Fibroblast of skin of abdomen (primary cell): ENCODE results near the gene EXOC8.
"Not testable (repeated sequence)": the region's sequence is repeated elsewhere in the genome, so short reads cannot be mapped to it uniquely, and the experiment has no call there.

Source experiments
- DNase-seq: peaks from one replicate; pipeline ENCODE4 v3.0.0-alpha.2; 2013

EXOC8 gene

DNA sequence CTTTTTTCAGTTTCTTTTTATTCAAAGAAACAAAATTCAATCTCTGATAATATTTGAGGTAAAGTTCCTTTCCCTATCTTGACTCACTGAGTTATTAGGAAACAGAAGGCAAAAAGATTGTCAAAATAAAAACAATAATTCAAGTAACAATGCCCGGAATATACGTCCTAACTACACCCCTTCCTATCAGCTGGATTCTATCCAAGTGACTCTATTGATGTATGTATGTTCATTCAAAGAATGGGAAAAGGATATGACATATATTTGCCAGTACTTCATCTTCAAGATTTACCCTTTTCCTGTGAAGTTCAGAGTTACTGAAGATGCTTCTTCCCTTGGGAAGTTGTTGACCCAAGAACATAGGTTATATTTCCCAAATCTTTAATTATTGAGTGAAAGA lies 14.2 kb upstream of the EXOC8 start:
- no peak for DNase-seq

DNA sequence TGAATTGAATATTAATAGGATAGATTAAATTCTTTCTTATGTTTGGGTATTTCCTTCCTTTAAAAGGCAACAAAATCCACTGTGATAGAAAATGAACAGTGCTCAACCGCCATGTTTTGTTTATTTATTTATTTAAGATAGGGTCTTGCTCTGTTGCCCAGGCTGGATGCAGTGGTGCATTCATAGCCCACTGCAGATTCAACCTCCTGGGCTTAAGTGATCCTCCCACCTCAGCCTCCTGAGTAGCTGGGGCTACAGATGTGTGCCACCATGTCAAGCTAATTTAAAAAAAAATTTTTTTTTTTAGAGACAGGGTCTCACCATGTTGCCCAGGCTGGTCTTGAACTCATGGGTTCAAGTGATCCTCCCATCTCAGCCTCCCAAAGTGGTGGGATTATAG lies 11.2 kb upstream of the EXOC8 start:
- not testable (repeated sequence) for DNase-seq

DNA sequence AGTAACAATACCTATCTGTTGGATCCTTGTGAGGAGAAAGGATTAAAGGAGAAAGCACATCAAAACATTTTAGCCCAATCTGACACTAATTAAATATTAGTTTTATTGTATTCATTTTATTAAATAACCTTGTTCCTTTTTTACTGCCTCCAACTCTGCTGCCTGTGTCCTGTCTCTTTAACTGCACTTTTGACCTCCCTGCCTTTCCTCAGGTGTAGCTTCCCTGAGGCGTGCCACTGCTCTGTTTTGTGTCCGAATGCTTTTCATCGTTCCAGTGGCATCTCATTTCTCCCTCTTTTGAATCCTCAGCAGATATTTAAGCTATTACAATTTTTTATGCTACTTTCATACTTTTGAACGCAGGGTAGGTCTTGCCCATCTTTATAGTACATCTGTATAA lies 10.8 kb upstream of the EXOC8 start:
- no peak for DNase-seq

DNA sequence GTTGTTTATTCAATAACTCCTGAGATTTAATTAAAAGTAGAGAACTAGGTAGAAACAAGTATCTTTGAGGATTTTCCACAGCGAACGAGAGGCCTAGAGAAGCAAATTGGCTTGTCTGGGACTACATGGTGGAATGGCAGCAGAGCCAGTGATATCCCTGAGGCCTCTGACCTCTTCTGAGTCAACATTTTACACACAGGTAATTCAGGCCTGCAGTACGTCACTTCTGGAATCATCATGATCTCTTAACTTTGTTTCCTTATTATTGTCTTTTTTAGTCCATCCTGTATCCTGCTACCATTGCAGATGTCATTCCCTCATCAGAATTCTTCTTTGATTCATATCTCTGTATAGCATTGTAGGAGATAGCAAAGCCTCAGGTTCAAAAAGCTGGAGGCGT lies 10.3 kb upstream of the EXOC8 start:
- no peak for DNase-seq

DNA sequence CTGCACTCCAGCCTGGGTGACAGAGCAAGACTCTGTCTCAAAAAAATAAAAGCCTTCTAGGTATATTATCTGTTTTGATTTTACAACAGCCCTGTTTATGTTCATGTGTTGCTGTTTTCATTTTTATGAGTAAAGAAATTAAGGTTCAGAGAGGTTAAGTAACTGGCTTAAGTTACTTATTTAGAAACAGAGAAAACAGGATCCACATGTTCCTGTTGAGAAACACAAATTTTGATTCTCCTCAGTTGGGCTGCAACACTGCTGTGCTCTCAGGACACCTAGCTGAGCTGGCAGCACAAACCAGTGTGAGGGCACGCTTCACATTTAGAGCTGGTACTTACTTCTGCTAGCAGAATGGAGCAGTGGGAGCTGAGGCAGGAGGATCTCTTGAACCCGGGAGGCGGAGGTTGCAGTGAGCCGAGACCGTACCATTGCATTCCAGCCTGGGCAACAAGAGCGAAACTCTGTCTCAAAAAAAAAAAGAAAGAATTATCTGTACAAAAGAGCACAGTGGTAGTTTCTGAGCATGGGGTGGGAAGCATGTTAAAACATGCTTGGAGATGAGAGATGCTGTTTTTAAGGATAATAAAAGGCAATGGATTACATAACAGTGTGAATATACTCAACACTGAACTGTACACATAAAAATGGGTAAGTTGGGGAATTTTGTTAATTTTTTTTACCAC lies 2.8 kb upstream of the EXOC8 start:
- DNase-seq: no peak

DNA sequence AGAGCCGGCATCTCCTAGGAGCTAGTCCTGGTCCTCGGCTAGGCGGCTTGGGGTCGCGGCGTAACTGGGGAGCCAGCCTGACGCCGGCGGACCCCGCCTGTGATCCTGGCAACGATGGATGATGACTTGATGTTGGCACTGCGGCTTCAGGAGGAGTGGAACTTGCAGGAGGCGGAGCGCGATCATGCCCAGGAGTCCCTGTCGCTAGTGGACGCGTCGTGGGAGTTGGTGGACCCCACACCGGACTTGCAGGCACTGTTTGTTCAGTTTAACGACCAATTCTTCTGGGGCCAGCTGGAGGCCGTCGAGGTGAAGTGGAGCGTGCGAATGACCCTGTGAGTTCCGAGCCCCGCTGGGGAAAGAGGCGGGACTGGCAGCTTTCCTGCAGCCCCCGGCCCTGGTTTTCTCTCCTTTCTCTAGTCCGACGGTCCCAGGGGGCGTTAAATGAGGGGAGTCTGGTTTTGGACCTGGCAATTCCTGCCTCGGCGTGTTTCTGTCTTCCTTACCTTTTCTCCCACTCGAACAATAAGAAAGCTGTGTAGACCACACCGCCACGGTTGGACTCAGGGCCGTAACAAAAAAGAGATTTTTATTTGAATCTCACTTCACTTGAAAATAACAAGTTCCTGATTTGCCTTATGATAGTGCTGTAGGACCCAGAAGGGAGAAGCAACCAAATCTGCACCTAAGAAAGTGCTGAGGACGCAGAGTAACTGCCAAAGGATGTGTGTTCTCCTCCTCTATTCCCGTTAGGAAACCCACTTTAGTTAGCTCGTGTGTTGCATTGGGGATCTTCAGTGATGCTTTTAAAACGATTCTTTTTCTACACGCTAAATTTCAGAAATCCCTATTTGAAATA lies 847 bp upstream of the EXOC8 start, which contains the start of gene SPRTN:
SPRTN (plus strand) TSS at position 24 of the 859 bp plus-strand sequence; CDS start at position 115, 91 bp downstream.
- DNase-seq: no peak

DNA sequence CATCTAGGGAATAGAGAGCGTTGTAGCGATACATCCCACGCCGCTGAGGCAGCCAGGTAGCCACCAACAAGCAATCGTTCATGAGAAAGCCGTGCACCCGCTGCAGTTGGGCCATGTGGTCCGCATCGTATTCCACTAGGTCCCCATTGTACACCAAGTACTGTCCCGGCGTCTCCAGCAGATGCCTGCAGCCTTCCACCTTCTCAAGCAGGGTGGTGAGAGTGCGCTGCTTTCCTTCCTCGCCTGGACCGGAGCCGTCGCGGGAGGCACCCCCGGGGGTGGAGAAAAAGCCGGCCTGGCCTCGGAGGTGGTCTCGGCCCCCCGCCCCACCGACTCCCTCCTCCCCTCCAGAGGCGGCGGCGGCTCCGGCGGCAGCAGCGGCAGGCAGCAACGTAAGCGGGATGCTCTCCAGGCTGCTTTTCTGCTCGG lies 595 bp downstream of the EXOC8 start:
- DNase-seq: no peak

DNA sequence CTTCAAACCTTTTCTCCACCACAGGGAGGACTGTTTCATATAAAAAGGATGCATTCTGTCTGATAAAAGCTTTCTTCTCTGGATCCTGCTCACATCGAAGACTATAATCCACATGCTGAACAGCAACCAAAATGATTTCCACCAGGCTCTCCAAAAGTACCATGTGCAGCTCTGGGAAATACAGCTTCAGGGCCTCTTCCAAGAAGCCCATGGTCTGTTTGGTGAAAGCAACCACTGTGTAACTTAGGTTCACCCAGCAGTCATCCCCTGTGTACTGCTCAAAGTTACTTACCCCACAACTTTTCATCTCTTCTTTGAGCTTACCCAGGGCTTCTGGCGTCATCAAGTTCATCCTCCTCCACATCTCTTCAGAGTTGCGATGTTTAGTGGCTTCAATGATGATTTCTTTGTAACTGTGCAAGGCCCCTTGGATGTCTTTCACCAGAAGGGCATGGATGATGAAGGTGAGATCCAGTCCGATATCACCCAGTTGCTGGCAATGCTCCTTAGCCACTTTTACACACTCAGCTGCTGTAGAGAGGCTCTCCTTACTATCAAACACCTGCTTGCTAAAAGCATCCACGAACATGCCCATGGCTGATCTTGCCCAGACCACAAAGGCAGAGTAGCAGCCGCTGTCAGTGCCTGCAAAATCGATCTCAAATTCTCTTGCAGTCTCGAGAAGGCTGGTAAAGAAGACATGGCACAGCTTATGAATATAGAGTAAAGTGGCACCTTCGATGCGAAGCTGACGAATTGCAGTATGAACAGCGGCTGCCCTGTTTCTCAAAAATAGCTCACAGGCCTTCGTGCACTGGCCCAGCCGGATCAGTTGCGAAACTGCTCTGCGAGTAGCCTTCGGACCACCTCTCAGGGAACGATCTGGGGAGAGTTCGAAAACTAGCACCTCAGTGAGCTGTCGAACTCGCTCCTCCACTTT lies 1.7 kb downstream of the EXOC8 start:
- no peak for DNase-seq

DNA sequence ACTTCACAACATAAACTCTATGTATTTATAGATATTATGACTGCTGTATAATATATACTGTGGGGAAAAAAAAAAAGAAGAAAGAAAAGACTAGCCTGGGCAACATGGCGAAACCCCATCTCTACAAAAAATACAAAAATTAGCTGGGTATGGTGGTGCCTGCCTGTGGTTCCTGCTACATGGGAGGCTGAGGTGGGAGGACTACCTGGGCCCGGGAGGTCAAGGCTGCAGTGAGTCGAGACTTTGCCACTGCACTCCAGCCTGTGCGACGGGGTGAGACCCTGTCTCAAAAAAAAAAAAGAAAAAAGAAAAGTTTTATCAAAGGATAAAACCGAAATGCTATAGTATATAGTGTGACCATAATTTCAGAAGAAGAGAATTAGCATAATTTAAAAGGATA lies 2.7 kb downstream of the EXOC8 start:
- no peak for DNase-seq

DNA sequence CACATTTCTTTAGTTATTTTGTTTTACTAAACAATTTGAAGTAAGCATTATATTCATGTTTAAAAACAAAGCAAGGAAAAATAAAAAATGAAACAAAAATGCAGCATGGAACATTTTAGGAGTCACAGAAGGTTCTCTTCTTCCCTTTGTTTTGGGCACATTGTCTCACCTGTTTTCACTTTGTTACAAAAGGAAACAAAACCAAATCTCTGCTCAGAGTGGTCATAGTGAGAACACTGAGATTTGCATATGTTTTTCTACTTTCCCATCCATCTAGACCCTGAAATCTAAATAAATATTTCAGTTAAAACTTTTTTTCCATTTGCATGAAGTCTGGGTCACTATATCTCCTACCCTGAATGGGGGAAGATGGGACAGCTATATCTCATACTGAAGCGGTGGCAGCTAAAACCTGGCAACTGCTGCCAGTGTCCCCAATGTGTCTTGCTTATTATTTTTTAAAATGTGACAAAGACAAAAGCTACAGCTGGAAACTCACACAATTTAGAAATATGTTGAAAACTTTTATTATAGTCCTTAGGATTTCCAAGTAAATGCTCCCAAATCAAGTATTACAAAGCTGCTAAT lies 3.5 kb downstream of the EXOC8 start:
- no peak for DNase-seq

DNA sequence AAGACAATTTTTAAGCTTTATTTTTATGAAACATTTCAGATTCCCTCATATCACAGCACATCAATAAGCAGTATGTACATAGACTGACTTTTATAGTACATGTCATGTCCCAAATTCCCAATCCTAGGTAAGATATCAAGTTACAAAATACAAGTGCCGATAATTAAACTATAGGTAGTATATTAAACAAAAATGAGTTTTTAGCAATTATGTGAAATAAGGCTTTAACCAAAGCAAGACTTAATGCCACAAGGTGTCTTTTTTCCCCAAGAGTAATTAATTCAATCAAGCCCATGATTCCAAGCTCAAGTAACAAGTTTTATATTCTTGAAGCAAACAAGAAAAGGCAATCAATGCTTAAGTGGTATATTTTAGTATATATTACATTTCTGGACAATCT lies 4.9 kb downstream of the EXOC8 start:
- DNase-seq: no peak

DNA sequence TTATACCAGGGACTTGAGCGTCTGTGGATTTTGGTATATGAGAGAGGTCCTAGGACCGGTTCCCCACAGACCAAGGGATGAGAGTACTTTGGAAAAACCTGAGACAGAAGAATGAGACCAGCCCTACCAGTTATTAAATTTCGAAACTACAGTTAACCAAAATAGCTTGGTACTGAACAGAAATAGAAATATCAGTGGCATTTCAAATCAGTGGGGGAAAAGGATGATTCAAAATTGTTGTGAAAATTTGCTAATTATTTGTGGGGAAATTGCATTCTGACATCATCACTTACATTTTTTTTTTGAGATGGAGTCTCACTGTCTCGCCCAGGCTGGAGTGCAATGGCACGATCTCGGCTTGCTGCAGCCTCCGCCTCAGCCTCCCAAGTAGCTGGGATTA lies 8.2 kb downstream of the EXOC8 start:
- DNase-seq: no peak

DNA sequence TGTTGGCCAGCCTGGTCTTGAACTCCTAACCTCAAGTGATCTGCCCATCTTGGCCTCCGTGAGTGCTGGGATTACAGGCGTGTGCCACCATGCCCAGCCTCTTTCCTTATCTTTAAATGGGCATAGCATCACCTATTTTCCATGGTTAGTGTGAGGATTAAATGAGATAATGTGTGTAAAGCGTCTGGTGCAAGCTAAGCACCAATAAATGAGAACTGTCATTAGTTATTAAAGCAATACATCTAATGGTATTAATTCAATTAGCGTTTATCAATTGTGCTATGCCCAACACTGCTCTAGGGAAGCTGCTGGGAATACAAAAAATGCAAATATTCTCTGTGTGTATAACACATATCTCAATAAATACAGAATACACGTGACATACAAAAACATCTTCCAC lies 10.0 kb downstream of the EXOC8 start:
- no peak for DNase-seq

DNA sequence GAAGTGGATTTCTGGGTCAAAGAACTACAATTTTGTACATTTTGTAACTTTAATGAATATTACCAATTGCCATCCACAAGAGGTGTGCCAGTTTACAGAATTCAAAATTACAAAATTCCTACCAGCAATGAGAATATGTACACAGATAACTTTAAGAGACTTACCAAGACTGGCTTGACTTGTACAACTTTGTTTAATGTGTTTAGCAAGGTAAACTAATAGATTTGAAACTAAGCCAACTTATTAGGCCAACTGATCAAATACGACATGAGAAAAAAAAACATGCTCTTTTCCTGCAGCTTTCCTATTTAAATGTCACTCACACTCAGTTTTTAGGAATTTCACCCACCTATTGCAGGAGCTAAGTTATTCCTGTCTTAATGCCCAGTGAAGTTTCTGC lies 11.4 kb downstream of the EXOC8 start:
- no peak for DNase-seq

DNA sequence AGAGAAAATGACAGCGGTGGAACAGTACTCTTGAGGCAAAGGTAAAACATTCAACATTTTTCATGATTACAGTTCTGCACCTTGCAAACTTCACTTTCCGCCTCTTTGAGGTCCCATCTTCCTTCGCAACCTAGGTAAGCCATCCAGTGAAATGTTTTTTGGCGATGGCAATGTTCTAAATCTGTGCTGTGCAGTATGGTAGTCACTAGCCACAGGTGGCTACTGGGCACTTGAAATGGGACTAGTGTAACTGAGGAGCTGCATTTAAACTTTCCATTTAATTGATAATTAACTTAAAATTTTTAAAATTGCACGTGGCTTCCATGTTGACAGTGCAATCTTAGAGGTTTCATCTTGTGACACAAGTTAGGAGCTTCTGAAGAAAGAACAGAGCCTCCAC lies 13.0 kb downstream of the EXOC8 start:
- no peak for DNase-seq

DNA sequence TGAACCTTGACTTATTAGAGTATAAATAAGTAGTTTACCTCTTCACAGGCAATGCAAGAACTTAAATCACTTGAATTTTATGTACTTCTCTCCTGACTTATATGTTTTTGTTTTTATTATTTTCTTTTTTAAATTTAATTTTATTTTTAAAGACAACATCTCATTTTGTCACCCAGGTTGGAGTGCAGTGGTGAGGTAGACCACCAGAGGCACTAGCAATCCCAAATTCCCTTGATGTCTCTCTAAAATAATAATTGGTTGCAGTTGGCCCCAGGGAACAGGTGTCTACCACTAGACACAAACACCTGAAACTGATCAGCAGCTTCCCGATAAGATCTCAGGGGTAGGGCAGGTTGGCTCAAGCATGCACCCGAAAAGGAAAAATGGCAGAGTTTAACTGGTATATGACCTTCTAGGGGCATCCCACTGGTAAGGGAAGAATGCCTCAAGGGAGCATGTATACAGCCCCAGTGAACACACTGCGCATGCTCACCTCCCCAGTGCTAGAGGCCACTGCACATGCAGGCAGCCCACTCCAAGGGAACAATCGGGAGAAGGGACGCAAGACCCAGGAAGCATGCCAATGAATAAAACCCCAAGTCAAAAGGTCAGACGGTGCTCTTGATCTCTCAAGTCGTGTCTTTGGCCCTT lies 14.6 kb downstream of the EXOC8 start:
- DNase-seq: no peak

DNA sequence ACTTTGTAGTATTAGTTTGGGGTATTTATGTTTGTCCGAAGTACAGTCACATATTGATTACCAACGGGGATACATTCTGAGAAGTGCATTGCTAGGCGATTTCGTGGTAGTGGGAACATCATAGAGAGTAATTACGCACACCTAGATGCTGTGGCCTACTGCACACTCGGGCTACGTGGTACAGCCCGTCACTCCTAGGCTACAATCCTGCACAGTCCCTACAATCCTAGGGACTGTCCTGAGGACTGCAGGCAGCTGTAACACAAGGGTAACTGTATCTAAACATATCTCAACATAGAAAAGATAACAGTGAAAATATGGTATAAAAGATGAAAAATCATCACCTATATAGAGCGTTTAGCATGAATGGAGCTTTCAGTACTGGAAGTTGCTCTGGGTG lies 18.6 kb downstream of the EXOC8 start:
- no peak for DNase-seq

DNA sequence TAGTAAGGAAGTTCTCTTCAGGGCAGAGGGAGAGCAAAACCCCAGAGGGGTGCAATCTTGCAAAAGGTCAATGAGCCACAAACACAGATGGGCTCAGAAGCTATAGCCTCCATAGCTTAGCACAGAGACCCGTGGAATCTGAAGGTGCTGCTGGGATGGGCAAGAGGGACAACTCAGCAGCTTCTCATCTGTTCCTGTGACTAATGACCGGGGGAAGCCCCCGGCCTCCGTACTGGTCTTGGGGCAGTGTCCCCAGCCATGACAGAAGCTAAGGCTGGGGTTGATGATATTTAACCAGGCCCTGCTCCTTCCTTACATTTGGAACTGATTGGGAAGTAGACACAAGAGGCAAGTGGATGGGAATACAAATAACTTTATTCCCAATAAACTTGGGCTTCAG lies 19.1 kb downstream of the EXOC8 start:
- DNase-seq: no peak

DNA sequence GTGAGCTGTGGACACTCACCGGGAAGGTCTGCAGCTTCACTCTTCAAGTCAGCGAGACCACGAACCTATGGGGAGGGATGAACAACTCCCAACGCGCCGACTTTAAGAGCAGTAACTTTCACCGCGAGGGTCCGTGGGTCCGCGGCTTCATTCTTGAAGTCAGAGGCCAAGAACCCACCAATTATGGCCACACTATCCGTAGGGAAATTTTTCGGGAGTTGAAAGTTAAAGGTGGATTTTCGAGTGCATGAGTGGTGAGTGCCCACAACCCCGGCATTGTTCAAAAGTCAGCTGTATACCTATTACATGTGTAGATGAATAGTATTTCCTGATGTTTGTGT lies 19.7 kb downstream of the EXOC8 start:
- no peak for DNase-seq

DNA sequence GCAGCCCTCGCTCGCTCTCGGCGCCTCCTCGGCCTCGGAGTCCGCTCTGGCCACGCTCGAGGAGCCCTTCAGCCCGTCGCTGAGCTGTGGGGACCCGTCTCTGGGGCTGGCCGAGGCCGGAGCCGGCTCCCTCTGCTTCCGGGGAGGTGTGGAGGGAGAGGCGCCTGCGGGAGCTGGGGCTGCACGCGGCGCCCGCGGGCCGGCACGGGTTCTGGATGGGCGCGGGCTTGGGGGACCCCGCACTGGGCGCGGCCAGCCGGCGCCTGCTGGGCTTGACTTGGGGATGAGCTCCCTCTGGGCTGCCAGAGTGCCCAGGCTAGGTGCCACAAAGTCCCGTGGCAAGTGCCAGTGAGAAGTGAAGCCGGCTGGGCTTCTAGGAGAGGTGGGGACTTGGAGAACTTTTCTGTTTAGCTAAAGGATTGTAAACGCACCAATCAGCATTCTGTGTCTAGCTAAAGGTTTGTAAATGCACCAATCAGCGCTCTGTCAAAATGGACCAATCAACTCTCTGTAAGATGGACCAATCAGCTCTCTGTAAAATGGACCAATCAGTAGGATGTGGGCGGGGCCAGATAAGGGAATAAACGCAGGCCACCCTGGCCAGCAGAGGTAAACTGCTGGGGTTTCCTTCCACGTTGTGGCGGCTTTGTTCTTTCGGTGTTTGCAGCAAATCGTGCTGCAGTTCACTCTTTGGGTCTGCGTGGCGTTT lies 20.2 kb downstream of the EXOC8 start:
- no peak for DNase-seq

DNA sequence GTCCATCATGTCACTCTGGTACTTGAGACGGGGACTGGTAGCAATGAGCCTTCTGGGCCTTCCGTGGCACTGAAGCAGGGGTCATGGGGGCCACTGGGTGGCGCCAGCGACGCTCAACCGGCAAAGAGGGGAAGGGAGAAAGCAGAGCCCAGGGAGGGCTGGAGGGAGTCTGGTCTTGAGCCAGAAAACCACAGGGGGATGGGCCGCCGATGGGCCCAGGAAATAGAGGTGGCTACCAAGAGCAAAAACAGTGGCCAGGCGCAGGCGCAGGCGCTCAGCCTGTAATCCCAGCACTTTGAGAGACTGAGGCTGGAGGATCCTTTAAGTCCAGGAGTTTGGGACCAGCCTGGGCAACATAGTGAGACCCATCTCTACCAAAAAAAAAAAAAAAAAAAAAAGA lies 21.8 kb downstream of the EXOC8 start:
- DNase-seq: peak; percentile 33

DNA sequence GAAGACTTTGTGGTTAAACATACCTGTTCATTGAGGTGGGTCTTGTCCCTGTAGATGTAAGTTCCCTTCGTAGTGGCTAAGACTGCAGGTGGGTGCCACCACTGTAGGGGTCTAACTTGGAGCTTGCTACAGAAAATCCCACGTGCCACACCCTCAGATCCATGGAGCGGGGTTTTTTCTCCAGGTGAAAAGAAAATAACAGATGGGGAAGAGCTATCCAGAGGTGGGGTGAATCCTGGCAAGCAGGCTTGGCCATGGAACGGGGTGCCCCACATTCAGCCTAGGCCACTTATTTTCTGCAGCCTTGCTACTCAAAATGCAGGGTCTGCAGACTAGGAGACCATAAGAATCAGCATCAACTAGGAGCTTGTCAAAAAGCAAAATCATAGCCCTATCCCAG lies 24.0 kb downstream of the EXOC8 start:
- DNase-seq: no peak
